GM21825 (cell line): ENCODE data around the gene SH2D7.
A peak's percentile ranks its signal among the peaks of the same experiment; 100 is the strongest.
"Not testable (repeated sequence)": the region's sequence is repeated elsewhere in the genome, so short reads cannot be mapped to it uniquely, and the experiment has no call there.

Experiments
- ATAC-seq: cut with Tn5 transposase; IDR thresholded peaks from one replicate; pipeline ENCODE4 v1.9.1; 2021; ENCODE audit warnings: mild to moderate bottlenecking, moderate library complexity; ENCODE audit not compliant: unreplicated experiment

The SH2D7 gene

DNA sequence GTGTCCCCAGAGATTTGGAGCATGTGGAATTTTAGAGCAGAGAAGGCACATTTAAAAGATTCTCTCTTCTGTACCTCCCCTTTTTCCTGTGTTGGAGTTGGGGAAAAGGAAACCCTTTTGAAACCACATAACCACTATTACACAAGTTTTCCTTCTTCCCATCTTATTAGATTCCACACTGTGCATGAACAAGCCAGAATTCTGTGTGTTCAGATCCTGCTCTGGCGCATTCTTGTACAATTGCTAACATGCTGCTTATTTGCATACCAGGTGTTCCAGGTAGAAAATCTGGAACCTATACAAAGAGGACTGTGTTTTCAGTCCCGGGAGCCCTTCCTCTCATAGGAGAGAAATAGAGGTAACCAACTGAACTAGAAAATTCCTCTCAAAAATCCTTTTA lies 41.4 kb downstream of the SH2D7 start:
- no peak for ATAC-seq

GRCh38 chr15:78139578-78139977 lies 47.2 kb downstream of the SH2D7 start:
- no peak for ATAC-seq

GRCh38 chr15:78140292-78140691 lies 47.9 kb downstream of the SH2D7 start:
- no peak for ATAC-seq

DNA sequence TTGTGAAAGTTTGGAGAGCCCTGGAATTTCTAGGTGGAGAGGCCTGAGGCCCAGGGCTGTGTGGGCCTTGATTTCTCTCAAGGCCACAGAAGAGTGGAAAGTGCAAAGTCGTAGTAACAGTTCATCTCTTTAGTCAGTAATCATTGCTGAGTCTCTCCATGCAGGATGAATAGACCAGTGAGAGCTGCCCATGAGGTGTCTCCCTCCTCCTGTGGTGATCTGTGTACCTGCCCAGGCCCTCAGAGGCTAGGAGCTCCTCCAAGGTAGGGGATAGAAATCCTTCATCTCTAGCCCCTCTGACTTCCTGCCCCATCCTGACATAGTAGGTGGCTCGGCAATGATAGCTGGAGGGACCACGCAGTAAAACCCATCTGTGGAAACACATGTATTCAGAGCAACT lies 50.0 kb downstream of the SH2D7 start:
- no peak for ATAC-seq

DNA sequence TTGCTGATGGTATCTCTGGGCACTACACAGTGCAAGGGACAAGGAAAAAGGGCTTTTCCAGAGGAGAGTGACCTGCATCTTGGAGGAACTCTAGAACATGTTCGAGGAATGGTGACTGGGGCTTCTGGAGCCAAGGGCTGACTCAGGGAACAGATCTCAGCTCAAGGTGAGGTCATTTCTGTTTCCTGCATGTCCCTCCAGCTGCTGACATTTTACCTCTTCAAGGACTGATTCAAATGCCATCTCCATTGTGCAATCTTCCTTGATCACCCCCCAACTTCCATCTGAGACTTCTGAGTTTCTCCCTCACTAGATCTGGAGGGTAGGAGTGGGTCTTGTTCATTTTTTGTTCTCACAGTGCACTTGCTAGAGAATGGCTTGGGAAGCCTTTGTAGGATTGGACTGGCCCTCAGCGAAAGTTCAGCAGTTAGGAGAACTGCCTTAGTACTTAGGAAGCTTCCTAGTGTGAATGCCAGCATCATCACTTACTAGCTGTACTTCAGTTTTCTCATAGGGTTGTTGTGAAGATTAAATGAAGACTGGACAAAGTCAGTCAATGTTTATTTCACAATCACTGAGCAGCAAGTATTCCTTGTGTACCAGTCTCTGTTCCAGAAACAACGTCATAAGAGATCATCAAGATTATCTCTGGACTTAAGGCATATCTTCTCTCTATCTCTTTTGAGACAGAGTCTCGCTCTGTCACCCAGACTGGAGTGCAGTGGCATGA lies 54.2 kb downstream of the SH2D7 start:
- ATAC-seq: no peak

- ATAC-seq: no peak
These were observed 55.2 kb downstream of the SH2D7 start for GRCh38 chr15:78147566-78147965.

DNA sequence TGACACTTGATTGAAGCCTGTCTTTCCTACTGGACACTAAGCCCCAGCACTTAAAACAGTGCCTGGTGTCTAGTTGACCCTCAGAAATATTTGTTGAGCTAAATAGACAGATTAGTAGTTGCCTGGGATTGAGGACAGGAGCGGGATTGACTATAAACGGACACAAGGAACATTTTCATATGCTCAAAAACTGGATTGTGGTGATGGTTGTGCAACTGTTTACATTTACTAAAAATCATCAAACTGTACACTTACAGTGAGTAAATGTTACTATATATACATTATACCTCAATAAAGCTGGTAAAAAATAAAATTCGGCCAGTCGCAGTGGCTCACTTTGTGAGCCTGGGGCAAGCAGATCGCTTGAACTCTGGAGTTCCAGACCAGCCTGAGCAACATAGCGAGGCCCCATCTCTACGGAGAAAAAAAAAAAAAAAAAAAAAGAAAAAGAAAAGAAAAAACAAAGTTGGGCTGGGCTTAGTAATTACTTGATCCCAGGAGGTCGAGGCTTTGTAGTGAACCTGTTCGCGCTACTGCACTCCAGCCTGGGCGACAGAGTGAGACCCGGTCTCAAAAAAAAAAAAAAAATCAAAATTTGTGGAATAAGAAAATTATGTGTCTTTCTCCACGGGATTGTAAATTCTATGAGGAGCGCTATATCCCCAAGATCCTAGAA lies 56.2 kb downstream of the SH2D7 start:
- ATAC-seq: no peak

DNA sequence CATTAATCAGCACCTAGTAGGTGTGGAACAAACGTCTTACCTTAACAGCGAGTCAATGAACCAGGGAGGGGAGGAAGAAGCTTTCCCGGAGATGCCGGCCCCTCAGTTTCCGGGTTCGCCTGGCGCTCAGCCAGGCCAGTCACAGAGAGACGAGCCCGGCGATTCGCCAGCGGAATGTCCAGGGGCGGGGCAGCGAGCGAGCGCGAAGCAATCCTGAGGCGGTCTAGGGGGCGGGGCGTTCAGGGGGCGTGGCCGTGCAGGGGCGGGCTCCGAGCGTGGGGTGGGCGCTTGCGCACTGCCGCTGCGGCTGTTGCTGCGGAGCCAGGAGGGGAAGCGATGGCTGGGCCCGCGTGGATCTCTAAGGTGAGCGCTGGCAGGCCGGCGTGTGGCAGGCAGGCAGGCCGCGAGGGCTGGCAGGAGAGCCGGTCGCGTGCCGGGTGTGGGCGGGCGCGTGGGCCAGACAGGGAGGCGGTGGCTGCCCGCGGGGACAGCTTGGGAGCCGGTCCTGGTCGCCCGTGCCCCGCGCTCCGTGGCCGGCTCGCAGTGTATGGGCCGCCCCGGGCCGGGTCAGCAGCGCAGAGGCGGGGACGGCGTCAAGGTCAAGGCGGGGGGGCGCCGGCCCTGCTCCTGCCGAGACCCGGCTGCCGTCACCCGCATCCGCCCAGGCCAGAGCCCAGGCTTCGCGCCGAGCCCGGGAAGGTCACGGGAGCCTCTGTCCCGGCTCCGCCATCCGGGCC lies 56.9 kb downstream of the SH2D7 start, which contains the start of gene IDH3A:
TSS of gene IDH3A (plus strand) at position 295 of the 737 bp plus-strand sequence. CDS start at position 337, 42 bp downstream.
- peak; percentile 70 for ATAC-seq

GRCh38 chr15:78149805-78150751 lies 57.7 kb downstream of the SH2D7 start:
- ATAC-seq: peak; percentile 13

- not testable (repeated sequence) for ATAC-seq
These were observed 58.7 kb downstream of the SH2D7 start for GRCh38 chr15:78151075-78151474.
